GM19239 (cell line): Measurements from ENCODE around the gene USP43.

Experiments
- DNase-seq: peaks from one replicate; pipeline ENCODE4 v3.0.0; 2011; ENCODE audit warnings: low spot score; ENCODE audit not compliant: insufficient read length
- FAIRE-seq: peaks from 2 replicates; lab custom pipeline; 2011; peaks lifted over from hg19 to GRCh38; lab: Jason Lieb, UNC

Gene USP43

GRCh38 chr17:9702482-9702881, 57.2 kb downstream of the USP43 start:
- DNase-seq, result no peak
- no peak for FAIRE-seq

DNA sequence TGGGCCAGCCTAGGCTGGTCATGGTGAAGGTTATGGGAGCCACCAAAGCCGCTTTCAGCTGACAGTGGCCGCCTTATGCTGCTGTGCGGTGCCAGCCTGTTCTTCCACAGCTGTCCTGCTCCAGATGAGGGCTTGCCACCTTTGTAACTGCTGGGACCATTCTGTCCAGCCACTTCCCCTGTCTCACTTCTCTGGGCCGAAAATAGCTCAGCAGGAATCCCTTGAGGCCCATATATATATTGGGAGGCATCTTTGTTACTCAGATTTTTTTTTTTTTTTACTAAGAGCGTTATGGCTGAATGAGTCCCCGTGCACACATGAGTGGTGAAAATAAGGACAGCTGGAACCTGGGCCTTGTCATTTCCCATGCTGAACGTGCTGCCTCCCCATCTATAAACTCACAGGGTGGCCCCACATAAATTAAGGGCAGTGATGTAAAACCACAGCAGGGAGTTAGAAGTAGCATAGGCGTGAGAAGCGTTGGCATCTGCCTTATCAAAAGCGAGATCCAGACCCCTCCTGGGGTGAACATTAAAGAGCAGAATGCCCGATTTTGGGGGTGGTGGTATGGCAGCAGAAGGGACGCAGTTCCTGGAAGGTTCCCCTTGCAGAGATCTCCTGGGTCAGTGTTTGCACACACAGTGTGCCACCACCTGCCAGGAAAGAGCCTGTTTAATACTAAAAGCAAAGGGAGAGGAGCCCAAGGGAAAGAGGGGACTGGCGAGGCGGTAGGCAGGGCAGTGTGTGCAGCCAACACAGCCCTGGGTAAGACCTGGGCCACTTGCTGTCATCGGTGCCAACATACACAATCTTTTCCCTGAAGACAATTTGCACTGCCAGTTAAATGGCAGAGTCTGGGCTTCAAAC, 57.8 kb downstream of the USP43 start:
- FAIRE-seq, result no peak

DNA sequence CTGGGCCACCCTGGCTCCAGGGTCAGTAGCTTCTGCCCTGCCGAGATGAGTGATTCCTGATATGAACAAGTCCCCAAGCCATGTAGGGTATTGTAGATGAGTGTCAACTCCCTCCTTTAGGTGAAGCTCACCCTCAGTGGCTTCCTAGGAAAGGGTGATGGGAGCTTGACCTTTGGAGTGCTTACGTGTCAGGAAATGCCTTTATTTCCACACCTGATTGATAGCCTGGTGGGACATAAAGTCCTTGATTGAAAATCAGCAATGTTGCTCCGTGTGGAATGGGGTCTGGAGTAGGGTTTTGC, 58.4 kb downstream of the USP43 start:
- DNase-seq (no peak), FAIRE-seq (no peak)

More for the DNA sequence above, 57.8 kb downstream of the USP43 start:
- DNase-seq, result no peak

DNA sequence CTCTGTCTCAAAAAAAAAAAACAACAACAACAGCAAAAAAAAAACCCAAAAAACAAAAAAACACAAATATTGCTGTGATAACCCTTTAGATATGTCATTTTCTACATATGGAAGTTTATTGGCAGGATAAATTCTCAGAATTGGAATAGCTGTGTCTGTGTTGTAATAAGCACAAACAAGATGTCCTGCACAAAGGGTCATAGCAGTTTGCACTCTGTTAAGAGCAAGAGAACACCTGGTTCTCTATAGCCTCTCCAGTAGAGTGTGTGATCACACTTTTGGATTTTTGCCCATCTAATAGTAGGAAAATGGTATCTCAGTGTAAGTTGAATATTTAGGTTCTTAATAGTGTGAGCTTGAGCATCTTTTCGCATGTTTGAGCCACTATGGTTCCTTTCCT, 60.4 kb downstream of the USP43 start:
- no peak for FAIRE-seq
- no peak for DNase-seq

DNA sequence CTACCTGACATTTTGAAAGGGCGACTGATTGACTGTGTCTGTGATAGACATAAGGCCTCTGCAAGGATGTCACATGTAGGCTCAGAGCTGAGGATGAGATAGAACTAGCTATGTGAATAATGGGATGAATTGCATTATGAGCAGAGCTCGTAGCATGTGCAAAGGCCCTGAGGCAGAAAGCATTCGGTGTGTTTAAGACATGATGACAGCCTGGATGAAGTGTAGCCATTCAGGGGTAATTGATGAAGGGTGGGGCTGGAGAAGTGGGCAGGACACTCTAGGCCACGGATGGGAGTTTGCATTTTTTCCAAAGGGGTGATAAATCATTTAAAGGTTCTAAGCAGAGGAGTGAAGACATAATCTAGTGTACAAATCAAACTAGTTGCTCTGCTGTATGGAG, 62.6 kb downstream of the USP43 start:
- DNase-seq, result no peak
- no peak for FAIRE-seq

DNA sequence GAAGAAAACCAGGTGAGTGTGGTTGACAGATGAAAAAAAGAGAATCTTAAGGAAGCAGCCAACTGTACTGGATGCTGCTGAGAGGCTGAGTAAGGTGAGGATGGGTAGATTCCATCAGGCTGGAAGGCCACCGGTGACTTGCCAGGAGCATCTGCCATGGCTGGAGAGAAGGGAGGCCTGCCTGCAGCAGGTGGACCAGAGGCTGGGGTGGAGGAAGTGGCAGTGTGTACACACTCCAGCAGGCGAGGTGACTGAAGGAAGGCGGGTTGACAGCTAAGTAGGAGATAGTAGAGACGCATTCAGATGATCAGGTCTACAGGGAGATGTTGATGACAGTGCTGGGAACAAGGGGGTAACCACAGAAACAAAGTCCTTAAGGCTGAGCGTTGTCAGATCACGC, 69.5 kb downstream of the USP43 start:
- no peak for FAIRE-seq

DNA sequence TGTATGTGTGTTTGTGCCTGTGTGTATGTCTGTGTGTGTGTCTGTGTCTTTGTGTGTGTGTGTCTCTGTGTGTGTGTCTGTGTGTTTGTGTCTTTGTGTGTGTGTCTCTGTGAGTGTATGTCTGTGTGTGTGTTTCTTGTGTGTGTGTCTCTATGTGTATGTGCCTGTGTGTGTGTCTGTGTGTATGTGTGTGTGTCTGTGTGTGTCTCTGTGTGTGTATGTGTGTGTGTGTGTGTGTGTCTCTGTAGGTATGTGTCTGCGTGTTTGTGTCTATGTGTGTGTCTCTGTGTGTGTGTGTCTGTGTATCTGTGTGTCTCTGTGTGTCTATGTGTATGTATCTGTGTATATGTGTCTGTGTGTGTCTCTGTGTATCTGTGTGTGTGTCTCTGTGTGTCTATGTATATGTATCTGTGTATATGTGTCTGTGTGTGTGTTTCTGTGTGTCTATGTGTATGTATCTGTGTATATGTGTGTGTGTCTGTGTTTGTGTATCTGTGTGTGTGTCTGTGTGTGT, 70.2 kb downstream of the USP43 start:
- no peak for FAIRE-seq
- no peak for DNase-seq

More for the DNA sequence above, 69.5 kb downstream of the USP43 start:
- DNase-seq, result no peak

- FAIRE-seq (no peak), DNase-seq (no peak)
Measured at GRCh38 chr17:9725575-9725974, 80.3 kb downstream of the USP43 start.

GRCh38 chr17:9726291-9726690, 81.0 kb downstream of the USP43 start:
- DNase-seq (no peak), FAIRE-seq (no peak)

DNA sequence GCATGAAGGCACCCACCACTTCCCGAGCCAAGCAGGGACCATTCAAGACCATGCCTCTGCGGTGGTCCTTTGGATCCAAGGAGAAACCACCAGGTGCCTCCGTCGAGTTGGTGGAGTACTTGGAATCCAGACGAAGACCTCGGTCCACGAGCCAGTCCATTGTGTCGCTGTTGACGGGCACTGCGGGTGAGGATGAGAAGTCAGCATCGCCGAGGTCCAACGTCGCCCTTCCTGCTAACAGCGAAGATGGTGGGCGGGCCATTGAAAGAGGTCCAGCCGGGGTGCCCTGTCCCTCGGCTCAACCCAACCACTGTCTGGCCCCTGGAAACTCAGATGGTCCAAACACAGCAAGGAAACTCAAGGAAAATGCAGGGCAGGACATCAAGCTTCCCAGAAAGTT, 82.7 kb downstream of the USP43 start:
- DNase-seq (no peak), FAIRE-seq (no peak)

DNA sequence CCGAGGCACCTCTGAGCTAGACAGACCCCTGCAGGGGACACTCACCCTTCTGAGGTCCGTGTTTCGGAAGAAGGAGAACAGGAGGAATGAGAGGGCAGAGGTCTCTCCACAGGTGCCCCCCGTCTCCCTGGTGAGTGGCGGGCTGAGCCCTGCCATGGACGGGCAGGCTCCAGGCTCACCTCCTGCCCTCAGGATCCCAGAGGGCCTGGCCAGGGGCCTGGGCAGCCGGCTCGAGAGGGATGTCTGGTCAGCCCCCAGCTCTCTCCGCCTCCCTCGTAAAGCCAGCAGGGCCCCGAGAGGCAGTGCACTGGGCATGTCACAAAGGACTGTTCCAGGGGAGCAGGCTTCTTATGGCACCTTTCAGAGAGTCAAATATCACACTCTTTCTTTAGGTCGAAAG, 83.2 kb downstream of the USP43 start:
- no peak for DNase-seq

DNA sequence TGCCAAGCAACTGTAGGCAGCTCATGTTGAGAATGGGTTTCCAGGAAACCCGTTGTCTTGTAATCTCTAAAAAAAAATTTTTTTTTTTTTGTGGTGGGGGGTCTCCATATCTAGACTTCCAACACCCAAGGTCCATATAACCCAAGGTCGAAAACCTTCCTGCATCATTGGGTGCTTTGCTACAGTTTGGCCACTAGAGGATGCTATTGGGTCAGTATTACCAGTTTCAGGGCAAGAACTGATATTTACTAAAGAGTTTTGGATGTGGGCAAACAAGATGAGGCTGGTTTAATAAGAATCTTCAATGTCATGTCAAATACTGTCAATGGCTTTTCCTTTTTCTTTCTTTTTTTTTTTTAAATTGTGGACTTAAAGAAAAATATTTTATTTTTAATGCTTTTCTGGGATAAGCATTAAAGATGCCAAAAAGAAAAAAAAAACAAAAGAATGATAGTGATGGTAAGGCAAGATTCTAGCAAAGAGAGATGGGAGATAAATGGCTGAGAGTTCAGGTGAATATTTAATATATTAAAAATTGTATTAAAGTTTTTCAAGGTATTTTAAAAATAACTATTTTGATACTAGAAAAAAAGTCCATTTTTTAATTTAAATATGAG, 83.8 kb downstream of the USP43 start:
- DNase-seq (peak; percentile 55), FAIRE-seq (peak; percentile 45)

More for the DNA sequence above, 83.2 kb downstream of the USP43 start:
- no peak for FAIRE-seq

- DNase-seq (no peak), FAIRE-seq (no peak)
Measured at GRCh38 chr17:9729735-9730420, 84.6 kb downstream of the USP43 start.

GRCh38 chr17:9750524-9750923, 105.2 kb downstream of the USP43 start:
- DNase-seq (no peak), FAIRE-seq (no peak)

DNA sequence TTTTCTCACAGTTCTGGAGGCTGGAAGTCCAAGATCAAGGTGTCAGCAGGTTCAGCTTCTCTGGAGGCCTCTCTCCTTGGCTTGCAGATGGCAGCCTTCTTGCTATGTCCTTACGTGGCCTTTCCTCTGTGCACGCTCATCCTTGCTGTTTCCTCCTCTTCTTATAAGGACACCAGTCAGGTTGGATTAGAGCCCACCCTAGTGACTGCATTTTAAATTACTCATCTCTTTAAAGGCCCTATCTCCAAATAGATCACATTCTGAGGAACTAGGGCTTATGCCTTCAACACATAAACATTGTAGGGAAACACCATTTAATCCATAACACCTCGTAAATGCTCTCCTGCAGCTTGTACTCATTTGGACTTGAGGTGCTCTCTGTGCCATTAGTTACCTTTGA, 109.8 kb downstream of the USP43 start:
- no peak for DNase-seq
- FAIRE-seq, result no peak

GRCh38 chr17:9760266-9760665, 114.9 kb downstream of the USP43 start:
- DNase-seq (no peak), FAIRE-seq (no peak)

- FAIRE-seq (no peak), DNase-seq (no peak)
Measured at GRCh38 chr17:9763643-9764042, 118.3 kb downstream of the USP43 start.

DNA sequence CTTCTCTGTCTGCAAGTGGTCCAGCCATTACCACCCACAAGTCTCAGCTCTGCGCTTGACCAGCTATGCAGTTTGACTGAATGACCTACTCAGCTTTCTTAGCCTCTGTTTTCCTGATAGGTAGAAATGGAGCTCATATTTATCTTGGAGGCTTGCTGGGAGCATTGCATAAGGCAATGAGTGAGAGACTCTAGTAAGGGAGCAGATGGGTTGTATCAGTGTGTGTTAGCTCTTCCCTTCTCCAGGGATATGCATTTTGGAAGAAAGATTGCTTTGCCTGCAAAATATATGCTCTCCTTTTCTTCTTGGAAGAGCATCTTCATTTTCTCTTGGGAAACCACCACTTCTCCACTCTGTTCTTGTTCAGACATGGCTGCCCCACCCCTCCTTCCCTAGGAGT, 120.0 kb downstream of the USP43 start:
- DNase-seq (no peak), FAIRE-seq (no peak)

- FAIRE-seq (no peak), DNase-seq (no peak)
Measured at GRCh38 chr17:9766970-9767369, 121.7 kb downstream of the USP43 start.

- no peak for FAIRE-seq
Measured at GRCh38 chr17:9767432-9767991, 122.2 kb downstream of the USP43 start.

More at GRCh38 chr17:9767432-9767991, 122.2 kb downstream of the USP43 start:
- no peak for DNase-seq
